Right ventricle myocardium inferior (tissue), 1 donor: ENCODE results near the gene EIF2D. TPM values are rescaled to one million over a fixed set of nuclear protein-coding genes. Genes with fewer than 3 reads are reported as not detected.

Experiments
- ATAC-seq: fragments of 200-7000 bp; cut with Tn5 transposase; one replicate; pipeline ENCODE4 v1.9.1; 2020; ENCODE audit warnings: mild to moderate bottlenecking, moderate library complexity
- DNase-seq: peaks from one replicate; pipeline ENCODE4 v3.0.0; 2021; ENCODE audit errors: missing footprints
- intact Hi-C: fragments of 100-400 bp; cut with DNase I; formaldehyde crosslinking; loops from one replicate; pipeline ENCODE4 v1.11.0; 2022
- total RNA-seq: library from RNA; stranded (reverse); fragmentation: NEBNext Ultra II Directional; extraction: Animal tissue kit (Norgen Biotek cat#: 25700); gene quantifications from one replicate; pipeline ENCODE4 v1.2.1, GENCODE V29; 2021
- donor health status: DM: no; HTN: yes; CAD: no; lungs with severe emphysema.

Gene EIF2D
- total RNA-seq, 1 donor from 2014 or later = 26.0 TPM

DNA sequence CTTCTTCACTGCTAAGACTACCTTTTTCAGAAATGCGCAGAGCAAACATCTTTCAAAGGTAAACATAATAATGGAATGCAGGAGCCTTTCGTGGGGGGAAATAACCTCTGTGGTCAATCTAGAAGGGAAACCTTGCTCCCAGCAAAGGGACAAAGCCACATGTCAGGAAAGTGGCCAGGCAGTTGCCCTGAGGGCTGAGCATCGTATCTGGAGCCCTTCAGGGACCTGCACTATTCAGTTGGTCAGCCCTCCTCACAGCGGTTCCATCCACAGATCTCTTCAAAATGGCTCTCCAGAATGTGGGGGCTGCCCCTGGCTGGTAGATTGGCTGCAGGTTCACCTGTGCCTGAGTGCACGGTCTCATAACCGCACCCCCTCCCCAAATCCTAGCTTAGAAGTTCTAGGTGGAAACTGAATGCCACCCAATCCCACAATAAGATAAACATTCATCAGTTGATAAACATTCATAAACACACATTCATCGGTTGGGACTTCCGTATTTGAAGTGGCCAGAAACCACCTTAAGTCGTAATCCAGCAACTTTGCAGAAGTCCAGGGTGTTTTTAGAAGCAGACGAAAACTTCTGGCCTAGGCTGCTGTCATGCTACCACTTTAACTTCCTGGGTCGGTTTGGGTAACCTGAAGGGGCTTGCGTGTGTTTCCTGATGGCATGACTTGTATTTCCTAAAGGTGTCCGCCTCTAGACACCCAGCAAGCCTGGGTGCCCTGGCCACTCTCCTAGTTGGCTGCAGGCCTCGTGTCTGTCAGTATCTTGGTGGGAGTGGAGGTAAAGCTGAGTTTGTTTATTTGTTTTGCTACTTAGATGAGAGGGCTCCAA, 54.4 kb downstream of the EIF2D start:
- intact Hi-C loops = no loop called here
- DNase-seq = no peak
- no peak for ATAC-seq

DNA sequence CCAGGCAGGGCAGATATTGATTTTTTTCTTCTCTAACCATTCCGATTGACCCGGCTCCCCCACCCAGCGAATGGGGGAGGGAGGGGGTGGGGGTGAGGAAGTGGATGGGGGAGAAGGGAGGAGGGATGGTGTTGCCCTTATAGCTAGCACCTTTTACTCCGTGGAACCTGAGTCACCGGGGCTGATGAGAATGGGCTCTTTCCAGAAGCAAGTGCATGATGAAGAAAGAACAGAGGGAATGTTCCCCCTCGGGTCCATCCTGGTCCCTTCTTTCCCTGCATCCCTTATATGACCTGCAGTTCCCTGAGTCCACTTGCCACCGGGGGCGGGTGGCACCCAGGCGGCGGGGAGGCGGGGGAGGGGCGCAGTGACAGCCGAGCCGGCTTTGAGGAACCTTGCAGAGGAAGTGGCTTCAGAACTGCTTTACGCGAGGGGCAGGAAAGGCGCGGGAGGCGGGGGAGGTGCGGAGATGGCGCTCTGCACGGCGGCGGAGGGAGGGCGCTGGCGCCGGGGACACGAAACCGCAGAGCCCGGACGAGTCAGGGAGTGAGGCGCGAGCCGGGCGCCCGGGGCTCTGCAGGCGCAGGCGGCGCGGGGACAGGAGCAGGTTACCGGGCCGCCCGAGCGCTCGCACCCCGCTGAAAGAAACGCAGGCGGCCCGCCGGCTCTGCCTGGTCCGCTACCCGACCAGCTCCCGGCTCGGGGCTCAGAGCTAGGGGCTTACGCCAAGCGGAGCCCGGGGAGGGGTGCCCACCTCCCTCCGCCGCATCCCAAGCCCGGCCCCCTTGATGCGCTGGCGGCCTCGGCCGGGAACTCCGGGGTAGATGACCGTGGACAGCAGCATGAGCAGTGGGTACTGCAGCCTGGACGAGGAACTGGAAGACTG, 55.3 kb downstream of the EIF2D start:
- intact Hi-C loops = no loop called here
- ATAC-seq = peak; percentile 81

GRCh38 chr1:206556047-206556749, 56.1 kb downstream of the EIF2D start:
- ATAC-seq (no peak), DNase-seq (no peak)
- intact Hi-C loops = no loop called here

More for the DNA sequence above, 55.3 kb downstream of the EIF2D start:
- peak; percentile 95 for DNase-seq

DNA sequence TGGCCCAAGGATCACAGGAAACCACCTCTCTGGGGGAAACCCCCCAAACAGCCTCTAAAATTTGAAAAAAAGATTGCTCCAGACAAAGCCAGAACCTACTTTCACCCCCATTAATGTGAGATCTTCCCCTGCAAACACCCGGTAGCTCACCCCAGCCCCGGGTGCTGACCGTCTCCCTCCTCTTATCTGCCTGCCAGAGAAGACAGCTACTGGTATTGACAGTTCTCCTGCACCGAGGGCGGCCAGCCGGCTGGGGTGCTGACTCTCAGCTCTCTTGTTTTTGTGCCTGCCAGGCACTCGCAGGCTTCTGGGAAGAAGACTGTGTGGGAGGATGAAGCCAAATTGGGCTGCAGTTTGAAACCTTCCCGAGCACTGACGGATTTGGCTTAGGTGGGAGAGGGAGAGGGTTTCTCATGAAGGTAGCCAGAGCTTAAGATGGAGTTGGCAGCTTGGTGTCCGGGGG, 56.8 kb downstream of the EIF2D start:
- ATAC-seq (peak; percentile 44), DNase-seq (no peak)
- intact Hi-C loops = no loop called here

DNA sequence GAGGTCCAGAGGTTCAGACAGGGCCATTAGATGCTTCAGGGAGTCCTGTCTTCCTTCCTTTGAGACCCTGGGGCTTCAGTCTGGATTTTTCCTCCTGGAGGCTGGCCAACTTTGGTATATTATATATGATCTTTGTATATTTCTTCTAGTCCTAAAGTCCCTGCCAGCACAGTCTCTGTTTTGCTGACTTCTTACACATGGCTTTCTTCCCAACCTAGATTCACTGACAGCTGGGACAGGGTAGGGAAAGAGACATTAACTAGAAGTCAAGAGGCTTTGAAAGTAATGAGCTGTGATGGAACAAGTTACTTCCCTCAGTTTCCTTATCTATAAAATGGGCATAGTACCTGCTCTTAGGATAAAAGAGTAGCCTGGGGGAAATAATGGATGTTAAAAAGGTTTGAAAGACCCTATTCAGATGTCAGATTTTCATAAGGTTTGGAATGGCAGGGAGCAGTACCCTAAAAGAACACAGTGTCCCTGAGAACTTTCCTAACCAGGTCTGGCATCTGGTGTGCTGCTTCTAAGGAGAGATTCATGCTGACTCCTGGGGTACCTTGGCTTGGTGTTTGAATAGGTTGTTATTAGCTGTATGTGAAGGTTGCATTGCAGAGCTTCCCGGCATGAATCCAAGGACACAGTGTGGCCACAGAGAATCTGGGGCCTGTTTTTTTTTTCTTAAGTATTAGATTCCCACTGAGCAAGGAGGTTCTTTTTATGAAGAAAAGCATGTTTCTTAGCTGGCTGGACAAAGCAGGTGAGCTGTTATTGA, 57.4 kb downstream of the EIF2D start:
- ATAC-seq (no peak), DNase-seq (no peak)
- intact Hi-C loops = no loop called here

DNA sequence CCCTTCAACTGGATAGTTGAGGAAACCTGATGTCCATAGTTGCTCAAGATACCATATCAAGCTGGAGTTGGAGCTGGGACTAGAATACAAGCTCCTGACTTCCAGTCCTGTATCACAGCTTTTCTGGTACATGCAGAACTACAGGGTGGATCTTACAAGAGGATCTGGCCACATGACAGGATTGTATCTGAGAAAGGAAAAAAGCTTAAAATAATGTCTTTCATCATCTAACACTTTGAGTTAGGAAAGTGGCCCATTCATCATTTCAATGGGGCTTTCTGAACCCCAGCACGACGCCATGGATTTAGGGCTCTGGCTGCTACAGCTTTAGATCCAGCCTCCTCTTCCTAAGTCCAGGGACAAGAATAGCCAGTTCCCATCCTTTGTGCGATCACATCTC, 58.1 kb downstream of the EIF2D start:
- DNase-seq (no peak), ATAC-seq (no peak)
- intact Hi-C loops = no loop called here

GRCh38 chr1:206551986-206552326, 60.3 kb downstream of the EIF2D start:
- intact Hi-C loops = no loop called here
- ATAC-seq = no peak
- DNase-seq = no peak

- intact Hi-C loops = no loop called here
- DNase-seq = no peak
- ATAC-seq = peak; percentile 35
Observed at GRCh38 chr1:206551296-206551985, 60.8 kb downstream of the EIF2D start.

- intact Hi-C loops = no loop called here
- DNase-seq = no peak
- no peak for ATAC-seq
Observed at GRCh38 chr1:206550446-206550845, 61.8 kb downstream of the EIF2D start.

DNA sequence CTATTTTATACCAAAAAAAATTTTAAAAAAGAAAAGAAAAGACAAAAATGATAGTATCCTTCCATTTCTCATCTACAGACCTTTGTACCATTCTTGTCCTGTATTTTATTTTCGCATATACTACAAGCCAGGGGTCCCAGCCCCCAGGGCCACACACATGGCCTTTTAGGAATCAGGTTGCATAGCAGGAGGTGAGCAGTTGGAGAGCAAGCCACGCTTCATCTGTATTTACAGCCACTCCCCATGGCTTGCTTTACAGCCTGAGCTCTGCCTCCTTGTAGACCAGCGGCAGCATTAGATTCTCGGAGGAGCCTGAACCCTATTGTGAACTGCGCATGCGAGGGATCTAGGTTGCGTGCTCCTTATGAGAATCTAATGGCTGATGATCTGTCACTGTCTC, 65.2 kb downstream of the EIF2D start:
- ATAC-seq = no peak
- no peak for DNase-seq
- intact Hi-C loops = no loop called here

DNA sequence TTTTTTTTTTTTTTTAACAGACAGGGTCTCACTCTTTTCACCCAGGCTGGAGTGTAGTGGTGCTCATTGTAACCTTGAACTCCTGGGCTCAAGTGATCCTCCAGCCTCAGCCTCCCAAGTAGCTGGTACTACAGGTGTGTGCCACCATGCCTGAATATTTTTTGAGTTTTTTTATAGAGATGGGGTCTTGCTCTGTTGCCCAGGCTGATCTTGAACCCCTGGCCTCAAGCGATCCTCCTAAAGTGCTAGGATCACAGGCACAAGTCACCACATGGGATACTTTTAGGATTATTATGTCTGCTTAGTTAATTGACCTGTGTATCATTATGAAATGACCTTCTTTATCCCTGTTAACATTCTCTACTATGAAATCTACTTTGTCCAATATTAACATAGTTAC, 66.9 kb downstream of the EIF2D start:
- intact Hi-C loops = no loop called here
- no peak for DNase-seq
- ATAC-seq = no peak

- intact Hi-C loops = loop anchor here (1.0 to 5.0 kb wide), 2 partner anchors 39 to 52 kb away; no protein-coding TSS in a partner anchor
- DNase-seq (peak; percentile 79), ATAC-seq (peak; percentile 62)
Observed at GRCh38 chr1:206544562-206545257, 67.6 kb downstream of the EIF2D start.

Other genes with a start within 250 kb of the EIF2D start
- gene IKBKE, start 142.0 kb downstream of the EIF2D start, total RNA-seq = 0.62 TPM
- 5.3 TPM for gene RASSF5, start 104.9 kb downstream of the EIF2D start, total RNA-seq
- gene DYRK3, start 23.1 kb upstream of the EIF2D start, total RNA-seq = 21.9 TPM
- 214 TPM for gene MAPKAPK2, start 72.4 kb upstream of the EIF2D start, total RNA-seq
- not detected for gene IL19, start 158.3 kb upstream of the EIF2D start, total RNA-seq
- 0.54 TPM for gene IL10, start 160.0 kb upstream of the EIF2D start, total RNA-seq